HG03045 (cell line): ENCODE results near the gene TRAPPC13.
A peak's percentile ranks its signal among the peaks of the same experiment; 100 is the strongest.
"Not testable (repeated sequence)": the region's sequence is repeated elsewhere in the genome, so short reads cannot be mapped to it uniquely, and the experiment has no call there.

Experiments used
- ATAC-seq: cut with Tn5 transposase; IDR thresholded peaks from one replicate; pipeline ENCODE4 v1.9.1; 2021; ENCODE audit warnings: mild to moderate bottlenecking, moderate library complexity; ENCODE audit not compliant: unreplicated experiment

Gene TRAPPC13

GRCh38 chr5:65624571-65625555 lies at the start of gene TRAPPC13, which contains the start of gene SHLD3:
TSS of gene TRAPPC13 (plus strand) at chr5:65625027. CDS start at chr5:65625061, 34 bp downstream.
TSS of gene SHLD3 (plus strand) at chr5:65625027. CDS start at chr5:65629588, 4,561 bp downstream.
- peak; percentile 75 for ATAC-seq

GRCh38 chr5:65577141-65577540 lies 47.7 kb upstream of the TRAPPC13 start:
- ATAC-seq = no peak

- ATAC-seq = no peak
These were observed 36.1 kb upstream of the TRAPPC13 start for GRCh38 chr5:65588694-65589093.

GRCh38 chr5:65601761-65602160 lies 23.1 kb upstream of the TRAPPC13 start:
- ATAC-seq = not testable (repeated sequence)

GRCh38 chr5:65611524-65611923 lies 13.3 kb upstream of the TRAPPC13 start:
- no peak for ATAC-seq

GRCh38 chr5:65612298-65612907 lies 12.4 kb upstream of the TRAPPC13 start:
- no peak for ATAC-seq

GRCh38 chr5:65620021-65620420 lies 4.8 kb upstream of the TRAPPC13 start:
- no peak for ATAC-seq

- not testable (repeated sequence) for ATAC-seq
These were observed 2.9 kb upstream of the TRAPPC13 start for GRCh38 chr5:65621961-65622360.

GRCh38 chr5:65623482-65623881 lies 1.3 kb upstream of the TRAPPC13 start:
- ATAC-seq = no peak

GRCh38 chr5:65624025-65624570 lies 729 bp upstream of the TRAPPC13 start, which contains the start of gene TRIM23:
TSS of gene TRIM23 (minus strand) at chr5:65624333. CDS start at chr5:65624274, 59 bp downstream.
- peak; percentile 95 for ATAC-seq

GRCh38 chr5:65625743-65626142 lies 916 bp downstream of the TRAPPC13 start:
- ATAC-seq = no peak

GRCh38 chr5:65630981-65631380 lies 6.2 kb downstream of the TRAPPC13 start:
- no peak for ATAC-seq

GRCh38 chr5:65640240-65640639 lies 15.4 kb downstream of the TRAPPC13 start:
- no peak for ATAC-seq

GRCh38 chr5:65646938-65647337 lies 22.1 kb downstream of the TRAPPC13 start:
- ATAC-seq = no peak

GRCh38 chr5:65647941-65648340 lies 23.1 kb downstream of the TRAPPC13 start:
- no peak for ATAC-seq

- ATAC-seq = no peak
These were observed 26.3 kb downstream of the TRAPPC13 start for GRCh38 chr5:65651144-65651543.

- ATAC-seq = no peak
These were observed 29.9 kb downstream of the TRAPPC13 start for GRCh38 chr5:65654713-65655112.

GRCh38 chr5:65663804-65664521 lies 39.1 kb downstream of the TRAPPC13 start:
- no peak for ATAC-seq

GRCh38 chr5:65668696-65669095 lies 43.9 kb downstream of the TRAPPC13 start:
- ATAC-seq = no peak

- no peak for ATAC-seq
These were observed 48.0 kb downstream of the TRAPPC13 start for GRCh38 chr5:65672796-65673195.

- ATAC-seq = no peak
These were observed 49.9 kb downstream of the TRAPPC13 start for GRCh38 chr5:65674749-65675148.
